CD14-positive monocyte (primary cell): ENCODE results near the gene CACNA1C. TPM values are rescaled to one million over a fixed set of nuclear protein-coding genes. Genes with fewer than 3 reads are reported as not detected.

ENCODE experiments used
- DNase-seq, 3 donors: peaks; one replicate each; pipeline ENCODE4 v3.0.0-alpha.2; 2011 to 2022
- H2AFZ ChIP-seq: 2 replicates; pipeline ENCODE4 v1.6.0; 2012; ENCODE audit warnings: mild to moderate bottlenecking, low read depth, low read length, inconsistent platforms; ENCODE audit not compliant: insufficient read depth, poor library complexity, severe bottlenecking
- H3K27ac ChIP-seq, 2 donors: 1 replicate in 1 of 2; 2 replicates in 1 of 2; pipeline ENCODE4 v1.5.1; 2012 to 2013; ENCODE audit warnings: low read length in 2 of 2, control low read depth in 1 of 2, inconsistent platforms in 1 of 2, low read depth in 1 of 2, mild to moderate bottlenecking in 1 of 2
- H3K27me3 ChIP-seq, 2 donors: one replicate each; pipeline versions ENCODE4 v1.6.0 to v1.6.1; 2011 to 2013; ENCODE audit warnings: low read length in 2 of 2; ENCODE audit not compliant: control insufficient read depth in 2 of 2, insufficient read depth in 2 of 2
- H3K36me3 ChIP-seq, 2 donors: replicated peaks in 1 of 2; 1 replicate in 1 of 2; 2 replicates in 1 of 2; pipeline versions ENCODE4 v1.5.1 to v1.6.1; 2012 to 2013; ENCODE audit warnings: low read length in 2 of 2, control low read depth in 1 of 2, inconsistent platforms in 1 of 2, mild to moderate bottlenecking in 1 of 2; ENCODE audit not compliant: insufficient read depth in 2 of 2, control insufficient read depth in 1 of 2
- H3K4me1 ChIP-seq, 2 donors: 1 replicate in 1 of 2; 2 replicates in 1 of 2; pipeline versions ENCODE4 v1.5.1 to v1.6.1; 2012 to 2013; ENCODE audit warnings: low read length in 2 of 2, control low read depth in 1 of 2, inconsistent platforms in 1 of 2, mild to moderate bottlenecking in 1 of 2, moderate library complexity in 1 of 2; ENCODE audit not compliant: insufficient read depth in 2 of 2, control insufficient read depth in 1 of 2
- H3K4me2 ChIP-seq: replicated peaks from 2 replicates; pipeline ENCODE3; 2012; ENCODE audit warnings: low read length, moderate library complexity, mild to moderate bottlenecking; ENCODE audit not compliant: poor library complexity, severe bottlenecking; ENCODE audit errors: extremely low read depth
- H3K4me3 ChIP-seq, 3 experiments: fragments of 200-600 bp in 1 of 3; sonication (generic) in 1 of 3; replicated peaks in 1 of 3; 1 replicate in 2 of 3; 2 replicates in 1 of 3; pipeline ENCODE4 v1.5.1; 2011 to 2013; ENCODE audit warnings: low read length in 3 of 3, mild to moderate bottlenecking in 3 of 3, control low read depth in 2 of 3, low read depth in 2 of 3, inconsistent platforms in 1 of 3, moderate library complexity in 1 of 3
- H3K79me2 ChIP-seq: 2 replicates; pipeline ENCODE4 v1.6.0; 2012; ENCODE audit warnings: mild to moderate bottlenecking, control low read depth, inconsistent platforms, low read length, moderate library complexity; ENCODE audit not compliant: insufficient read depth
- H3K9ac ChIP-seq: 2 replicates; pipeline ENCODE4 v1.6.0; 2017; ENCODE audit warnings: low read length, mild to moderate bottlenecking; ENCODE audit not compliant: insufficient read depth, poor library complexity, severe bottlenecking
- H3K9me3 ChIP-seq, 2 donors: replicated peaks in 1 of 2; 1 replicate in 1 of 2; 2 replicates in 1 of 2; pipeline versions ENCODE4 v1.5.1 to v1.6.1; 2012 to 2013; ENCODE audit warnings: low read length in 2 of 2, control low read depth in 1 of 2; ENCODE audit not compliant: control insufficient read depth in 1 of 2, insufficient read depth in 1 of 2
- H4K20me1 ChIP-seq: 2 replicates; pipeline ENCODE4 v1.6.0; 2012; ENCODE audit warnings: mild to moderate bottlenecking, low read length, control low read depth, moderate library complexity; ENCODE audit not compliant: insufficient read depth
- H3K27ac Mint-ChIP-seq, 7 donors: one replicate each; pipeline ENCODE4 v1.8.0; 2020; ENCODE audit warnings: mild to moderate bottlenecking in 7 of 7, mixed read lengths in 7 of 7, moderate library complexity in 6 of 7, inconsistent platforms in 2 of 7
- H3K27me3 Mint-ChIP-seq, 3 donors: one replicate each; pipeline ENCODE4 v1.8.0; 2021 to 2022; ENCODE audit warnings: low read depth in 3 of 3, mild to moderate bottlenecking in 3 of 3, mixed read lengths in 3 of 3, moderate library complexity in 3 of 3, inconsistent platforms in 1 of 3
- H3K36me3 Mint-ChIP-seq, 2 donors: one replicate each; pipeline ENCODE4 v1.8.0; 2020; ENCODE audit warnings: mixed read lengths in 2 of 2, inconsistent platforms in 1 of 2, mild to moderate bottlenecking in 1 of 2
- H3K4me1 Mint-ChIP-seq: one replicate; pipeline ENCODE4 v1.8.0; 2020; ENCODE audit warnings: mild to moderate bottlenecking, mixed read lengths
- H3K4me3 Mint-ChIP-seq, 2 donors: one replicate each; pipeline ENCODE4 v1.8.0; 2020; ENCODE audit warnings: mild to moderate bottlenecking in 2 of 2, mixed read lengths in 2 of 2, moderate library complexity in 1 of 2
- H3K9me3 Mint-ChIP-seq, 7 donors: one replicate each; pipeline ENCODE4 v1.8.0; 2020 to 2022; ENCODE audit warnings: mixed read lengths in 7 of 7, mild to moderate bottlenecking in 6 of 7, moderate library complexity in 6 of 7, inconsistent platforms in 2 of 7
- WGBS: methylation state at CpG from one replicate; pipeline ENCODE4 v1.1.5; 2013; ENCODE audit warnings: missing lambda C conversion rate; ENCODE audit not compliant: insufficient coverage; 5-methylcytosine and 5-hydroxymethylcytosine counted together
- intact Hi-C, 2 donors: fragments of 100-400 bp; cut with micrococcal nuclease; formaldehyde crosslinking; loops; one replicate each; pipeline versions ENCODE4 v1.15.0 to v1.15.1; 2023
- polyA plus RNA-seq, 3 donors: library from polyadenylated mRNA; depleted of rRNA in 1 of 3; unstranded in 2 of 3; stranded (reverse) in 1 of 3; fragments of 300-500 nt in 2 of 3; fragments of >200 nt in 1 of 3; fragmentation: Illumina TruSeq in 2 of 3; gene quantifications; 1 replicate in 2 of 3; 2 replicates in 1 of 3; pipeline ENCODE4 v1.2.3, GENCODE V29; 2012 to 2021
- TF ChIP-seq, protein P1 (sequence below): fragments of 200-600 bp; IDR thresholded peaks from one replicate; pipeline ENCODE4 v1.8.0; 2022; ENCODE audit warnings: antibody characterized with exemption, mild to moderate bottlenecking

The CACNA1C gene
- polyA plus RNA-seq, 3 donors = not detected

DNA sequence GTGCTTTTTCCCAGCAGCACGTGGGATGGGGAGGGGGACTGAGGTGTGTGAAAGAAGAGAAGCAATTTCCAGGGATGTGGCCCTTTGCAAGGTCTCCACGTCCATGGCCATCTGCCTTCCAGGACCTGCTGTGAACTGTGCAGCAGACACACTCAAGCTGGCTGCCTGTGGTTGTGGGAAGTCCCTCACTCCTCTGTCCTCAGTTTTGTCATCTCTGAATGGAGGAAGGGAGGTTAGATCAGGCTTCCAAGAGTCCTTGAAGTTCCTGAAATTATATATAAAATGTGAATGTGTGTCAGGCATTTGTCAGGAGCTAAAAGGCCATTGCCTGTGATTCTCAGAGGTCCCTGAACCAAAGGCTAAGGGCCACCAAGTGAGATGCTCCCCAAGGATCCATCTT is 328.2 kb downstream of the CACNA1C start:
- TF ChIP-seq, protein P1, sequence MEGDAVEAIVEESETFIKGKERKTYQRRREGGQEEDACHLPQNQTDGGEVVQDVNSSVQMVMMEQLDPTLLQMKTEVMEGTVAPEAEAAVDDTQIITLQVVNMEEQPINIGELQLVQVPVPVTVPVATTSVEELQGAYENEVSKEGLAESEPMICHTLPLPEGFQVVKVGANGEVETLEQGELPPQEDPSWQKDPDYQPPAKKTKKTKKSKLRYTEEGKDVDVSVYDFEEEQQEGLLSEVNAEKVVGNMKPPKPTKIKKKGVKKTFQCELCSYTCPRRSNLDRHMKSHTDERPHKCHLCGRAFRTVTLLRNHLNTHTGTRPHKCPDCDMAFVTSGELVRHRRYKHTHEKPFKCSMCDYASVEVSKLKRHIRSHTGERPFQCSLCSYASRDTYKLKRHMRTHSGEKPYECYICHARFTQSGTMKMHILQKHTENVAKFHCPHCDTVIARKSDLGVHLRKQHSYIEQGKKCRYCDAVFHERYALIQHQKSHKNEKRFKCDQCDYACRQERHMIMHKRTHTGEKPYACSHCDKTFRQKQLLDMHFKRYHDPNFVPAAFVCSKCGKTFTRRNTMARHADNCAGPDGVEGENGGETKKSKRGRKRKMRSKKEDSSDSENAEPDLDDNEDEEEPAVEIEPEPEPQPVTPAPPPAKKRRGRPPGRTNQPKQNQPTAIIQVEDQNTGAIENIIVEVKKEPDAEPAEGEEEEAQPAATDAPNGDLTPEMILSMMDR = no peak
- Histone ChIP-seq H4K20me1 (no peaks in the 10 kb centered on the region), H3K9ac (no peak overlapping the region), H3K4me1 (peaks cover 15 to 19% of the 10 kb centered on the region in 2 donors), H3K27ac (no peak overlapping the region), H3K9me3 (no peaks in the 10 kb centered on the region), H3K79me2 (no peaks in the 10 kb centered on the region), H2AFZ (no peak overlapping the region), H3K27me3 (no peaks in the 10 kb centered on the region), H3K4me2 (no peak overlapping the region), H3K4me3 (no peak overlapping the region), H3K36me3 (no peaks in the 10 kb centered on the region)
- 100% methylated on average over 2 of the region's 2 CpGs for WGBS
- intact Hi-C loops = loop anchor here in 1 of 2 donors (10.0 kb wide), 1 partner anchor 106 kb away; no protein-coding TSS in a partner anchor
- Mint-ChIP-seq H3K27me3 (peaks cover 0 to 4% (median 2%) of the 10 kb centered on the region in 3 donors), H3K4me3 (no peak overlapping the region), H3K27ac (no peak overlapping the region), H3K9me3 (no peaks in the 10 kb centered on the region), H3K4me1 (peaks cover 27% of the 10 kb centered on the region), H3K36me3 (no peaks in the 10 kb centered on the region)
- DNase-seq = no peak

DNA sequence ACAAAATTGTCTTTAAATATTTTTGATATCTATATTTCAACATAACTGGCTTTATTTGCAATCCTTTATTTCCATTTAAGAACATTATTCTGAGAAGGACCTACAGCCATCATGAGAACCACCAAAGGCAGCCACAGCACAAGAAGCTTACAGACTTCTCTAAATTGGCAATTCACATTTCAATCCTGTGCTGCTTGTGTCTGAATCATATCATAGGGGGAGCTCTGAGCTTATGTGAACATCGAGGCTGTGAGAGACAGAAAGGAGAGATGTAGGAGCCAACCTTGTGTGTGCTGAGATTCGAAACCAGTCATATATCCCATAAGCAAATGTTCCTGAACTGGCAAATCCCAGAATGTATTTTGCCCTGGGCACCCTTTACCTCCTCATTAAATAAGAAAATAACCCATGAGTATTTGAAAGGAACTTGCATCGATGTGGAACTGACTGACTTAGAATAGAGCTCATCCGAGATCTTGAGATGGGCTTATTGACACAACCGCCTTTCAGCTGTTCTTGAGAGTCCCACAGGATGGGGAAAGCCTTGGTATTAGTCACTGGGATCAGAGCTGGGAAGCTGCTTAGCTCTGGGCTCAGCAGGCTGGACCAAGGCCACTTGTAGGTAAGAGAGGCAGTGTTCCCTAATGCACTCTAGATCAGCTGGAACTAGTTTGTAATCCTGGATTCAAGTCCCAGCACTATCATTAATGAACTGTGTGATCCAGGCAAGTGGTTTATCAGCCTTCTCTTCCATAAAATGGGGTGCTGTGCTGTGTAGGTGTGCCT is 329.8 kb downstream of the CACNA1C start:
- TF ChIP-seq, protein P1 = no peak
- H3K36me3 Mint-ChIP-seq = no peaks in the 10 kb centered on the region

More for the DNA sequence above, 329.8 kb downstream of the CACNA1C start:
- Histone ChIP-seq H3K9ac (no peak overlapping the region), H3K79me2 (no peaks in the 10 kb centered on the region), H3K4me3 (no peak overlapping the region), H3K27me3 (no peaks in the 10 kb centered on the region), H3K9me3 (no peaks in the 10 kb centered on the region), H2AFZ (no peak overlapping the region), H3K4me2 (no peak overlapping the region), H3K27ac (no peak overlapping the region), H3K4me1 (peaks cover 15 to 19% of the 10 kb centered on the region in 2 donors), H3K36me3 (no peaks in the 10 kb centered on the region), H4K20me1 (no peaks in the 10 kb centered on the region)
- Mint-ChIP-seq H3K4me1 (peaks cover 27% of the 10 kb centered on the region), H3K4me3 (no peak overlapping the region), H3K9me3 (no peaks in the 10 kb centered on the region), H3K27me3 (peaks cover 0 to 2% (median 2%) of the 10 kb centered on the region in 3 donors), H3K27ac (peak overlapping the region in 2 of 7 donors; percentile 54 to 57)
- no peak for DNase-seq
- 73% methylated on average over 3 of the region's 5 CpGs for WGBS
- intact Hi-C loops = loop anchor here in 1 of 2 donors (10.0 kb wide), 1 partner anchor 108 kb away; no protein-coding TSS in a partner anchor
